ENCODE data around the gene APRT. TPM values are rescaled to one million over a fixed set of nuclear protein-coding genes. Genes with fewer than 3 reads are reported as not detected.

Gene APRT
- total RNA-seq, 4 donors from 2014 or later: 32.5 to 82.2 (median 56.3) TPM

DNA sequence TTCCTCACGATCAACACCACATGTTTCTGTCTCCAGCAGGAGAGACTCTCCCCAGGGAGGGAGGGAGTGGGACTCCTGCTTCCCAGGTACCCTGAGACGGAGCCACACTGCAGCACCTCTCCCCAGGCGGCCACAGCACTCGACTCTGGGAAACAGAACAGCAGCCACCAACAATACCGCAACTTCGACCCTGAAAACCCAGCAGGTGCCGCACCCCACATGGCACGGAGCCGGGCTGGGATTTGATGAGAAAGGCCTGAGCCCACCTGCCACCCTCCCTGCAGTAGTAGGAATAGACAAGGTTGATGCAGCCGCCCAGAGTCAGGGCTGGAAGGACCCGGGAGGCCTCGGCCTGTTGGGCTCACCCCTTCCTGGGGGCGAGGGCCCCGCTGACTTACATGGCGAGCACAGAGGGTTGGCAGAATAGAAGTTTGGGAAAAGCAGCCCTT, 30.6 kb upstream of the APRT start:
- Histone ChIP-seq H3K9me3 (no peaks in the 10 kb centered on the region), H3K27me3 (no peaks in the 10 kb centered on the region), H3K36me3 (no peaks in the 10 kb centered on the region), H3K4me3 (no peak overlapping the region), H3K27ac (no peak overlapping the region), H3K4me1 (no peaks in the 10 kb centered on the region)
- intact Hi-C loops (cut with DNase I; ENCODE audit: low total_unique reads): no loop called here
- no peak for TF ChIP-seq CTCF (IDR thresholded peaks at IDR 0.05)
- TF ChIP-seq POLR2A (IDR thresholded peaks at IDR 0.05): no peak
- no peak for DNase-seq

- Histone ChIP-seq H3K27me3 (no peaks in the 10 kb centered on the region), H3K36me3 (no peaks in the 10 kb centered on the region), H3K4me1 (no peaks in the 10 kb centered on the region), H3K4me3 (no peak overlapping the region), H3K27ac (no peak overlapping the region), H3K9me3 (no peaks in the 10 kb centered on the region)
- intact Hi-C loops (cut with DNase I; ENCODE audit: low total_unique reads): no loop called here
- no peak for DNase-seq
- TF ChIP-seq POLR2A (IDR thresholded peaks at IDR 0.05): no peak
- no peak for TF ChIP-seq CTCF (IDR thresholded peaks at IDR 0.05)
Measured at GRCh38 chr16:88841521-88842307, 30.0 kb upstream of the APRT start.

DNA sequence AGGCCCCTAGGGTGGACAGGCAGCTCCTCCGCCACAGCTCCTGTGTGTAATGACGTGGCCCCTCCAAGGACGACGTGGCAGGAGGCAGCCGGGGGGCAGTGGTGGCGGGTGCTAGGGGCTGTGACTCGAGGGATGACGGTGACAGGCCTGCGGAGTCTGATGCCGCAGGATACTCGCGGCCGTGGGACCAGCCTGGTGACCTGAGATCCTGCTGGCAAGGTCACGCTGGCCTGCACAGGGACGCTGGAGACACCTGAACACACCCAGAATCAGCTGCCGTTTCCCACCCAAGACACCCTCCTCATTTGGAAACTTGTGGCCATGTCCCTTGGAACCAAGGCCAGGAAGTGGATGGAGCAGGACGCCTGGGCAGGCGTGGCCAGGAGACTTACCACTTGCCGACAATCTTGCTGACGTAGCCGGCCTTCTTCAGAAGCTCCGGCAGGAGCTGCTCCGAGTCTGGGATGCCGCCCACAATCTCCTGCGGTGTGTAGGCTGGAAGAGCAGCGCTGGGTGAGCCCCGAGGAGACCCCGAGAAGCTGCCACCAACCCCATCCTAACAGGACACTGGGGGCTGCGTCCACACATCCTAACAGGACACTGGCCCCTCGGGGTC, 29.0 kb upstream of the APRT start:
- Histone ChIP-seq H3K4me3 (no peak overlapping the region), H3K4me1 (no peaks in the 10 kb centered on the region), H3K27ac (no peak overlapping the region), H3K9me3 (no peaks in the 10 kb centered on the region), H3K27me3 (no peaks in the 10 kb centered on the region), H3K36me3 (no peaks in the 10 kb centered on the region)
- intact Hi-C loops (cut with DNase I; ENCODE audit: low total_unique reads): no loop called here
- DNase-seq: no peak
- TF ChIP-seq POLR2A (IDR thresholded peaks at IDR 0.05) (no peak), CTCF (IDR thresholded peaks at IDR 0.05) (no peak)

GRCh38 chr16:88839745-88840599, 28.2 kb upstream of the APRT start:
- Histone ChIP-seq H3K9me3 (no peaks in the 10 kb centered on the region), H3K4me1 (no peaks in the 10 kb centered on the region), H3K27me3 (no peaks in the 10 kb centered on the region), H3K4me3 (no peak overlapping the region), H3K27ac (no peak overlapping the region), H3K36me3 (no peaks in the 10 kb centered on the region)
- no peak for TF ChIP-seq CTCF (IDR thresholded peaks at IDR 0.05)
- TF ChIP-seq POLR2A (IDR thresholded peaks at IDR 0.05): no peak
- no peak for DNase-seq
- intact Hi-C loops (cut with DNase I; ENCODE audit: low total_unique reads): no loop called here

Measured in uterus (tissue), 4 donors.